H1 (cell line): ENCODE results near the gene DAPK1. TPM values are rescaled to one million over a fixed set of nuclear protein-coding genes. Genes with fewer than 3 reads are reported as not detected.

Experiments used
- CHD7 ChIP-seq: fragments of 300-600 bp; sonication (generic); IDR thresholded peaks from 2 replicates; pipeline ENCODE4 v1.7.1; 2012; ENCODE audit warnings: low read length, moderate library complexity, mild to moderate bottlenecking, inconsistent platforms; ENCODE audit not compliant: insufficient replicate concordance
- KDM1A ChIP-seq: fragments of 200-600, 300-600 bp; sonication (generic); IDR thresholded peaks from 2 replicates; pipeline ENCODE4 v1.7.1; 2016; ENCODE audit warnings: mild to moderate bottlenecking, low read length, borderline replicate concordance
- polyA plus RNA-seq, 7 experiments: library from polyadenylated mRNA; depleted of rRNA in 3 of 7; stranded (reverse) in 5 of 7; unstranded in 2 of 7; fragments of >200 nt in 5 of 7; fragments of 200-250 nt in 2 of 7; gene quantifications; 1 replicate in 5 of 7; 2 replicates in 1 of 7; 4 replicates in 1 of 7; pipeline versions ENCODE4 v1.2.1 to v1.2.3, GENCODE V29; 2011 to 2013; ENCODE audit warnings: missing spikeins in 2 of 7, mixed read lengths in 2 of 7
- total RNA-seq: library from RNA; stranded (reverse); fragmentation: NEBNext Ultra II Directional; extraction: Animal tissue kit (Norgen Biotek cat#: 25700); gene quantifications from 2 replicates; pipeline ENCODE4 v1.2.1, GENCODE V29; 2021

DAPK1 gene
- total and polyA plus RNA-seq, 2 of the 8 experiments (the other 6 are each of a cell fraction or from before 2014, with no cell fraction given), result 62.4 to 131 TPM

- no peak for TF ChIP-seq CHD7
- 0 out of 2 replicates have a peak, but pooled peaks have one; percentile 32 for TF ChIP-seq KDM1A
Observed at GRCh38 chr9:87542141-87542540, 44.5 kb downstream of the DAPK1 start (continued).
